ENCODE data around the gene SMARCA4. TPM values are rescaled to one million over a fixed set of nuclear protein-coding genes. Genes with fewer than 3 reads are reported as not detected.

Gene SMARCA4
- total RNA-seq, 1 experiment from 2014 or later = 127 TPM

DNA sequence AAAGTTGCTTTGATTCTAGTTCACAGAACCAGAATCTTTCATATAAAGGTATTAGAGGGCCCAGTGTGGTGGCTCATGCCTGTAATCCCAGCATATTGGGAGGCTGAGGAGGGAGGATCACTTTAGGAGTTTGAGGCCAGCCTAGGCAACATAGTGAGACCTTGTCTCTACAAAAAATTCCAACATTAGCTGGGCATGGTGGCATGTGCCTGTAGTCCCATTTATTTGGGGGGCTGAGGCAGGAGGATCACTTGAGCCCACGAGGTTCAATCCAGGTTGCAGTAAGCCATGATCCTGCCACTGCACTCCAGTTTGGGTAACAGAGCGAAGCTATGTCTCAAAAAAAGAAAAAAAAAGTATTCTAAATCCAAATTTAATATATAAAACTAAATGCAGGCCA lies 137.5 kb downstream of the SMARCA4 start:
- Mint-ChIP-seq H3K4me1 (ENCODE audit: insufficient read depth, unreplicated experiment) (peaks cover 26% of the 10 kb centered on the region), H3K27ac (ENCODE audit: low read depth, unreplicated experiment) (no peak overlapping the region), H3K9me3 (ENCODE audit: unreplicated experiment) (no peaks in the 10 kb centered on the region), H3K4me3 (ENCODE audit: unreplicated experiment) (no peak overlapping the region), H3K36me3 (ENCODE audit: insufficient read depth, unreplicated experiment) (peaks cover 94% of the 10 kb centered on the region), H3K27me3 (ENCODE audit: insufficient read depth, unreplicated experiment) (no peaks in the 10 kb centered on the region)
- BruUV-seq (replicated peaks) = no TSS peak
- CTCF ChIA-PET = interaction anchor here (0.5 to 2.6 kb wide), 3 partner anchors 27 to 1800 kb away, joined by 4 to 11 read pairs (median 4); no protein-coding TSS in a partner anchor
- POLR2A ChIA-PET = interaction anchor here (1.2 to 5.4 kb wide), 3 partner anchors 8 to 63 kb away, joined by 6 to 73 read pairs (median 6); partner anchors contain the start of gene LDLR
- intact Hi-C loops (cut with micrococcal nuclease) = no loop called here
- TF ChIP-seq, protein P1, sequence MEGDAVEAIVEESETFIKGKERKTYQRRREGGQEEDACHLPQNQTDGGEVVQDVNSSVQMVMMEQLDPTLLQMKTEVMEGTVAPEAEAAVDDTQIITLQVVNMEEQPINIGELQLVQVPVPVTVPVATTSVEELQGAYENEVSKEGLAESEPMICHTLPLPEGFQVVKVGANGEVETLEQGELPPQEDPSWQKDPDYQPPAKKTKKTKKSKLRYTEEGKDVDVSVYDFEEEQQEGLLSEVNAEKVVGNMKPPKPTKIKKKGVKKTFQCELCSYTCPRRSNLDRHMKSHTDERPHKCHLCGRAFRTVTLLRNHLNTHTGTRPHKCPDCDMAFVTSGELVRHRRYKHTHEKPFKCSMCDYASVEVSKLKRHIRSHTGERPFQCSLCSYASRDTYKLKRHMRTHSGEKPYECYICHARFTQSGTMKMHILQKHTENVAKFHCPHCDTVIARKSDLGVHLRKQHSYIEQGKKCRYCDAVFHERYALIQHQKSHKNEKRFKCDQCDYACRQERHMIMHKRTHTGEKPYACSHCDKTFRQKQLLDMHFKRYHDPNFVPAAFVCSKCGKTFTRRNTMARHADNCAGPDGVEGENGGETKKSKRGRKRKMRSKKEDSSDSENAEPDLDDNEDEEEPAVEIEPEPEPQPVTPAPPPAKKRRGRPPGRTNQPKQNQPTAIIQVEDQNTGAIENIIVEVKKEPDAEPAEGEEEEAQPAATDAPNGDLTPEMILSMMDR (IDR thresholded peaks at IDR 0.05; ENCODE audit: unreplicated experiment) = no peak
- no peak for DNase-seq (ENCODE audit: unreplicated experiment)

GRCh38 chr19:11098861-11099260 lies 138.0 kb downstream of the SMARCA4 start:
- H3K27me3 Mint-ChIP-seq (ENCODE audit: insufficient read depth, unreplicated experiment) = no peaks in the 10 kb centered on the region
- peaks cover 26% of the 10 kb centered on the region for H3K4me1 Mint-ChIP-seq (ENCODE audit: insufficient read depth, unreplicated experiment)
- intact Hi-C loops (cut with micrococcal nuclease) = no loop called here
- no peak for DNase-seq (ENCODE audit: unreplicated experiment)
- CTCF ChIA-PET = interaction anchor here (0.5 to 0.9 kb wide), 3 partner anchors 27 to 1800 kb away, joined by 4 to 5 read pairs (median 4); no protein-coding TSS in a partner anchor
- TF ChIP-seq, protein P1 (IDR thresholded peaks at IDR 0.05; ENCODE audit: unreplicated experiment) = no peak
- no peaks in the 10 kb centered on the region for H3K9me3 Mint-ChIP-seq (ENCODE audit: unreplicated experiment)
- peaks cover 94% of the 10 kb centered on the region for H3K36me3 Mint-ChIP-seq (ENCODE audit: insufficient read depth, unreplicated experiment)
- BruUV-seq (replicated peaks) = no TSS peak
- H3K27ac Mint-ChIP-seq (ENCODE audit: low read depth, unreplicated experiment) = peak overlapping the region; percentile 54
- POLR2A ChIA-PET = interaction anchor here (1.5 kb wide), 1 partner anchor 63 kb away, joined by 6 read pairs; no protein-coding TSS in a partner anchor
- H3K4me3 Mint-ChIP-seq (ENCODE audit: unreplicated experiment) = no peak overlapping the region

DNA sequence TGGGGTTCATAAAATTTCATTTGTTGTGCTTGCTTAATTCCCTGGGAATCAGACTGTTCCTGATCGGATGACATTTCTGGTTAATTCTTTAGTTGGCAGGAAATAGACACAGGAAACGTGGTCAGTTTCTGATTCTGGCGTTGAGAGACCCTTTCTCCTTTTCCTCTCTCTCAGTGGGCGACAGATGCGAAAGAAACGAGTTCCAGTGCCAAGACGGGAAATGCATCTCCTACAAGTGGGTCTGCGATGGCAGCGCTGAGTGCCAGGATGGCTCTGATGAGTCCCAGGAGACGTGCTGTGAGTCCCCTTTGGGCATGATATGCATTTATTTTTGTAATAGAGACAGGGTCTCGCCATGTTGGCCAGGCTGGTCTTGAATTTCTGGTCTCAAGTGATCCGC lies 139.2 kb downstream of the SMARCA4 start:
- ChIA-PET POLR2A (interaction anchor here (0.8 to 1.6 kb wide), 3 partner anchors 15 to 20 kb away, joined by 3 to 8 read pairs (median 3); no protein-coding TSS in a partner anchor), CTCF (interaction anchor here (0.6 to 0.9 kb wide), 2 partner anchors 65 to 384 kb away, joined by 3 to 5 read pairs; no protein-coding TSS in a partner anchor)
- no peaks in the 10 kb centered on the region for H3K27me3 Mint-ChIP-seq (ENCODE audit: insufficient read depth, unreplicated experiment)
- H3K9me3 Mint-ChIP-seq (ENCODE audit: unreplicated experiment) = no peaks in the 10 kb centered on the region
- peak overlapping the region; percentile 54 for H3K27ac Mint-ChIP-seq (ENCODE audit: low read depth, unreplicated experiment)
- intact Hi-C loops (cut with micrococcal nuclease) = no loop called here
- no peak for DNase-seq (ENCODE audit: unreplicated experiment)
- TF ChIP-seq, protein P1 (IDR thresholded peaks at IDR 0.05; ENCODE audit: unreplicated experiment) = no peak
- H3K36me3 Mint-ChIP-seq (ENCODE audit: insufficient read depth, unreplicated experiment) = peaks cover 94% of the 10 kb centered on the region
- BruUV-seq (replicated peaks) = no TSS peak
- H3K4me1 Mint-ChIP-seq (ENCODE audit: insufficient read depth, unreplicated experiment) = peaks cover 19% of the 10 kb centered on the region
- no peak overlapping the region for H3K4me3 Mint-ChIP-seq (ENCODE audit: unreplicated experiment)

DNA sequence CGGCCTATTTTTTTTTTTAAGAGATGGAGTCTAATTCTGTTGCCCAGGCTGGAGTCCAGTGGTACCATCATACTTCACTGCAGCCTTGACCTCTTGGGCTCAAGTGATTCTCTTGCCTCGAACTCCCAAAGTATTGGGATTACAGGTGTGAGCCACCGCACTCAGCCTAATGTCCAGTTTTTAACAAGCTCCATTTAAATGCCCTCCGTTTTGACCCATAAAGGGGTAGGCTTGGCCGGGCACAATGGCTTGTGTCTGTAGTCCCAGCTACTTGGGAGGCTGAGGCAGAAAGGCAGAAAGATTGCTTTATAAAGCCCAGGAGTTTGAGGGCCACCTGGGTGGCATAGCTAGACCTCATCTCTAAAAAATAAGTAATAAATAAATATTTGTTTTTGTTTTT lies 140.2 kb downstream of the SMARCA4 start:
- H3K9me3 Mint-ChIP-seq (ENCODE audit: unreplicated experiment) = no peaks in the 10 kb centered on the region
- H3K27me3 Mint-ChIP-seq (ENCODE audit: insufficient read depth, unreplicated experiment) = no peaks in the 10 kb centered on the region
- no peak overlapping the region for H3K27ac Mint-ChIP-seq (ENCODE audit: low read depth, unreplicated experiment)
- peaks cover 12% of the 10 kb centered on the region for H3K4me1 Mint-ChIP-seq (ENCODE audit: insufficient read depth, unreplicated experiment)
- H3K36me3 Mint-ChIP-seq (ENCODE audit: insufficient read depth, unreplicated experiment) = peaks cover 94% of the 10 kb centered on the region
- H3K4me3 Mint-ChIP-seq (ENCODE audit: unreplicated experiment) = no peak overlapping the region
- intact Hi-C loops (cut with micrococcal nuclease) = no loop called here
- TF ChIP-seq, protein P1 (IDR thresholded peaks at IDR 0.05; ENCODE audit: unreplicated experiment) = no peak
- POLR2A ChIA-PET = interaction anchor here (0.8 to 1.8 kb wide), 4 partner anchors 12 to 25 kb away, joined by 3 to 8 read pairs (median 4); partner anchors contain the start of gene LDLR
- no peak for DNase-seq (ENCODE audit: unreplicated experiment)
- BruUV-seq (replicated peaks) = no TSS peak
- CTCF ChIA-PET = interaction anchor here (0.7 to 1.7 kb wide), 2 partner anchors 25 to 193 kb away, joined by 4 read pairs; no protein-coding TSS in a partner anchor

Measured in MCF 10A (cell line).